ENCODE results near the gene OSBPL2.

- TF ChIP-seq CTCF (IDR thresholded peaks at IDR 0.05 in 8 of 11, conservative IDR thresholded peaks at IDR 0.05 in 3 of 11) (no peak), POLR2A (IDR thresholded peaks at IDR 0.05) (no peak)
Observed at GRCh38 chr20:62238569-62239277, 402 bp downstream of the OSBPL2 start.

Data from spleen (tissue), 7 donors.